Measurements from ENCODE around the gene NCKAP1.
"Not testable (repeated sequence)": the region's sequence is repeated elsewhere in the genome, so short reads cannot be mapped to it uniquely, and the experiment has no call there.

Gene NCKAP1

GRCh38 chr2:182876653-182877052 lies 161.6 kb downstream of the NCKAP1 start:
- not testable (repeated sequence) for DNase-seq

GRCh38 chr2:182870227-182870626 lies 168.0 kb downstream of the NCKAP1 start:
- DNase-seq: no peak

- DNase-seq: no peak
Measured at GRCh38 chr2:182868054-182868796, 170.0 kb downstream of the NCKAP1 start.

- DNase-seq: no peak
Measured at GRCh38 chr2:182867426-182868053, 170.7 kb downstream of the NCKAP1 start.

GRCh38 chr2:182866461-182867406 lies 171.5 kb downstream of the NCKAP1 start, which contains the start of gene FRZB:
Gene FRZB (minus strand): TSS chr2:182866637. CDS start chr2:182866552, 85 bp downstream.
- DNase-seq: peak in 6 of 14 donors; percentile 3 to 25 (median 8)

- peak in 5 of 14 donors; percentile 2 to 25 (median 11) for DNase-seq
Measured at GRCh38 chr2:182866095-182866460, 172.2 kb downstream of the NCKAP1 start.

- DNase-seq: no peak
Measured at GRCh38 chr2:182864949-182865570, 173.2 kb downstream of the NCKAP1 start.

GRCh38 chr2:182863642-182864041 lies 174.6 kb downstream of the NCKAP1 start:
- no peak for DNase-seq

GRCh38 chr2:182862091-182862490 lies 176.2 kb downstream of the NCKAP1 start:
- DNase-seq: no peak

- no peak for DNase-seq
Measured at GRCh38 chr2:182860858-182861257, 177.4 kb downstream of the NCKAP1 start.
